Heart left ventricle (tissue), 13 donors: Measurements from ENCODE around the gene COG4.

Experiments used
- CTCF ChIP-seq, 12 donors: fragments of 200-600 bp; sonication (generic) in 4 of 12; IDR thresholded peaks; one replicate each; pipeline versions ENCODE4 v1.5.0 to v1.8.0; 2018 to 2022; ENCODE audit warnings: antibody characterized with exemption in 12 of 12, mild to moderate bottlenecking in 5 of 12
- POLR2A ChIP-seq, 2 donors: fragments of 450-650 bp; IDR thresholded peaks; one replicate each; pipeline ENCODE4 v1.6.1; 2017; ENCODE audit warnings: antibody characterized with exemption in 2 of 2, mild to moderate bottlenecking in 2 of 2, moderate library complexity in 2 of 2
- donor health status: ischemic (EF 13 %, LVEDD 7.1; RV severe dilation, severe dysfunction).
- donor health status: DM: no; HTN: yes; CAD: no.
- donor health status: DM: no; HTN: no; CAD: no.
- donor health status: ischemic (EF 25% LVEDD 6.9; RV normal size, moderate dysfunction).
- donor health status: ischemic (EF 25% LVEDD 5.7; RV mildly dilated, moderate dysfunction).
- donor health status: ischemic (EF 35%, LVEDD 5.7; RV mildly dilated, moderate dysfunction).
- donor health status: nonischemic (EF 11% LVEDD 7.7; RV severe dilation, severe dysfunction).
- donor health status: DM: yes; HTN: yes; CAD: no.
- donor health status: PGD.
- donor health status: ischemic (EF 29% LVEDD 5.4; RV normal size, mild dysfunction).
- donor health status: nonischemic (EF 23%, LVEDD 6.1; RV moderate dilation, normal function).

GRCh38 chr16:70440009-70440692, 83.2 kb downstream of the COG4 start:
- TF ChIP-seq CTCF (IDR thresholded peaks at IDR 0.05) (no peak), POLR2A (IDR thresholded peaks at IDR 0.05) (no peak)
